ENCODE data around the gene ELOVL5. TPM values are rescaled to one million over a fixed set of nuclear protein-coding genes. Genes with fewer than 3 reads are reported as not detected.
A peak's percentile ranks its signal among the peaks of the same experiment; 100 is the strongest.

The ELOVL5 gene

DNA sequence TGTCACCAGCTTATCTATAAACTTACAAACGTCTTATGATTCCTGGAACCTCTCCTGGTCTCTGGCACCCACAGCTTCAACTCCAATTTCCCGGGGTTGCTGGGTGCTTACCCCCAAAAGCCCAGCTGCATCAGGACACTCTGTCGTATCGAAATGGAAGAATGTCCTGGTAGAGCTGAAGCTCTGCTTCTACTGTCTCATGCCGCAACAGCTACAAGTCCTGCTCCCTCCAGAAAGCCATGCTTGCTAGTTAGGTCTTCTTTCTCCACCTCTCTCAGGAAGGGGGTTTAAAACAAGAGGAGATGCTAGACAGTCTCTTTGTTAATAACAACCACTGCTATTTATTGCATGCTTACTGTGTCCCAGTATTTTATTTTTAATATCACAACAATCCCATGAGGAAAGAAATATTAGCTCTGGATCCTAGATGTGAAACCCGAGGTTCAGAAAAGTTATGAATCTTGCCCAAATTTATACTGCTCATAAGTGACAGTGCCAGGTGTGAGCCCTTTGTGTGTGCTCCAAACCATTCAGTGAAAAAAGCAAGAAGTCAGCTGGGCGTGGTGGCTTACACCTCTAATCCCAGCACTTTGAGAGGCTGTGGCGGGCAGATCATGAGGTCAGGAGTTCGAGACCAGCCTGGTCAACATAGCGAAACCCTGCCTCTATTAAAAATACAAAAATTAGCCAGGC, 117.8 kb downstream of the ELOVL5 start:
- Histone ChIP-seq H3K4me2 (ENCODE audit: low read length, poor library complexity, severe bottlenecking) (no peak overlapping the region), H2AK5ac (ENCODE audit: low read length, severe bottlenecking) (peak overlapping the region; percentile 67), H3K4me3 (ENCODE audit: insufficient read depth in 1 of 2, low read depth in 1 of 2, low read length in 2 of 2) (no peak overlapping the region), H3K79me1 (replicated peaks; ENCODE audit: low read length, poor library complexity, severe bottlenecking) (no peaks in the 10 kb centered on the region), H4K8ac (ENCODE audit: low read length) (no peak overlapping the region), H2BK5ac (ENCODE audit: low read depth, low read length, poor library complexity, severe bottlenecking) (no peak overlapping the region), H3K27me3 (ENCODE audit: control insufficient read depth in 1 of 2, insufficient read depth in 1 of 2, low read length in 2 of 2) (no peaks in the 10 kb centered on the region), H3K14ac (ENCODE audit: low read length in 2 of 2) (peak overlapping the region in 1 of 2 experiments; percentile 64), H3K36me3 (ENCODE audit: control insufficient read depth in 1 of 2, insufficient read depth in 2 of 2, low read depth in 1 of 2, low read length in 2 of 2) (no peaks in the 10 kb centered on the region), H2BK15ac (ENCODE audit: low read depth, poor library complexity, severe bottlenecking) (no peak overlapping the region), H3K4me1 (ENCODE audit: control insufficient read depth, insufficient read depth, low read depth, low read length) (peaks cover 8% of the 10 kb centered on the region), H3K4ac (ENCODE audit: low read depth in 1 of 2, low read length in 2 of 2) (no peak overlapping the region), H2BK120ac (ENCODE audit: low read depth, low read length) (no peak overlapping the region), H3K9me3 (ENCODE audit: control insufficient read depth, low read length) (no peaks in the 10 kb centered on the region), H2BK12ac (ENCODE audit: low read length in 2 of 2) (no peak overlapping the region), H3K27ac (ENCODE audit: low read length, poor library complexity, severe bottlenecking) (no peak overlapping the region), H3K18ac (ENCODE audit: low read depth in 1 of 2, low read length in 2 of 2) (no peak overlapping the region), H4K91ac (ENCODE audit: low read length) (no peak overlapping the region), H3K23ac (ENCODE audit: low read length in 2 of 2) (no peak overlapping the region), H3K9ac (ENCODE audit: low read length) (no peak overlapping the region), H2AFZ (ENCODE audit: low read depth, low read length) (no peak overlapping the region)
- WGBS = 81% methylated on average over 10 of the region's 10 CpGs
- no peak for DNase-seq

DNA sequence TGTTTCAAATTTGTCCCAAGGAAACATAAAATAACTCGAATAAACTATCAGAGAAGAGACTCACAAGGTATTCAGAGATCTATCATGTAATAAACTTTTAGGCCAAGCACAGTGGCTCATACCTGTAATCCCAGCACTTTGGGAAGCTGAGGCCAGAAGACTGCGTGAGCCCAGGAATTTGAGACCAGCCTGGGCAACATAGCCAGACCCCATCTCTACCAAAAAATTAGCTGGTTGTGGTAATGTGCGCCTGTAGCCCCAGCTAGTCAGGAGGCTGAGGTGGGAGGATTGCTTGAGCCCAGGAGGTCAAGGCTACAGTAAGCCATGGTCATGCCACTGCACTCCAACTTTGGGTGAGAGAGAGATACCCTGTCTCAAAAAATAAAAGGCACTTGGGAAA, 120.9 kb downstream of the ELOVL5 start:
- Histone ChIP-seq H3K9ac (ENCODE audit: low read length) (no peak overlapping the region), H2BK15ac (ENCODE audit: low read depth, poor library complexity, severe bottlenecking) (no peak overlapping the region), H3K4me3 (ENCODE audit: insufficient read depth in 1 of 2, low read depth in 1 of 2, low read length in 2 of 2) (no peak overlapping the region), H3K4me2 (ENCODE audit: low read length, poor library complexity, severe bottlenecking) (no peak overlapping the region), H3K4me1 (ENCODE audit: control insufficient read depth, insufficient read depth, low read depth, low read length) (peaks cover 3% of the 10 kb centered on the region), H3K36me3 (ENCODE audit: control insufficient read depth in 1 of 2, insufficient read depth in 2 of 2, low read depth in 1 of 2, low read length in 2 of 2) (no peaks in the 10 kb centered on the region), H3K14ac (ENCODE audit: low read length in 2 of 2) (no peak overlapping the region), H3K27ac (ENCODE audit: low read length, poor library complexity, severe bottlenecking) (no peak overlapping the region), H3K27me3 (ENCODE audit: control insufficient read depth in 1 of 2, insufficient read depth in 1 of 2, low read length in 2 of 2) (no peaks in the 10 kb centered on the region), H4K8ac (ENCODE audit: low read length) (no peak overlapping the region), H2BK12ac (ENCODE audit: low read length in 2 of 2) (no peak overlapping the region), H2BK120ac (ENCODE audit: low read depth, low read length) (no peak overlapping the region), H4K91ac (ENCODE audit: low read length) (no peak overlapping the region), H3K23ac (ENCODE audit: low read length in 2 of 2) (no peak overlapping the region), H3K18ac (ENCODE audit: low read depth in 1 of 2, low read length in 2 of 2) (no peak overlapping the region), H2BK5ac (ENCODE audit: low read depth, low read length, poor library complexity, severe bottlenecking) (no peak overlapping the region), H2AFZ (ENCODE audit: low read depth, low read length) (no peak overlapping the region), H2AK5ac (ENCODE audit: low read length, severe bottlenecking) (no peak overlapping the region), H3K4ac (ENCODE audit: low read depth in 1 of 2, low read length in 2 of 2) (no peak overlapping the region), H3K9me3 (ENCODE audit: control insufficient read depth, low read length) (no peaks in the 10 kb centered on the region), H3K79me1 (replicated peaks; ENCODE audit: low read length, poor library complexity, severe bottlenecking) (no peaks in the 10 kb centered on the region)
- DNase-seq = no peak
- 98% methylated on average over 3 of the region's 3 CpGs for WGBS

DNA sequence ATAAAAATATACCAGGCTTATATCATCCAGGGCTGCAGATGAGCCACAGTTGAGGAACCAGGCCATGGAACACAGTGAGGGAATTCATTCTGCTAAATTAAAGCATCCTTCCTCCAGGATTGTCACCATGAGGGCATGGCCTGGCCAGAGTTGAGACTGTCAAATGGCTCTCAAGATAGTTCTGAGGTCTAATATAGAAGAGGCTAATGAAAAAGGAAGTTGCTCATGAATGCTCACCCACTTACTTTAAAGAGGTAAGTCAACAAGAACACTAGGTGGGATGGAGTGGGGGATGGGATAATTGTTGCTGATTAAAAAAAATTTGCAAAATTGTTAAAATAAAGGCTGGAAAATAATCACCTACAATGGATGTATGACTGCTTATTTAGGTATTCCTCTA, 128.1 kb downstream of the ELOVL5 start:
- Histone ChIP-seq H3K14ac (ENCODE audit: low read length in 2 of 2) (no peak overlapping the region), H3K27ac (ENCODE audit: low read length, poor library complexity, severe bottlenecking) (no peak overlapping the region), H3K18ac (ENCODE audit: low read depth in 1 of 2, low read length in 2 of 2) (no peak overlapping the region), H4K8ac (ENCODE audit: low read length) (no peak overlapping the region), H3K4ac (ENCODE audit: low read depth in 1 of 2, low read length in 2 of 2) (no peak overlapping the region), H3K4me3 (ENCODE audit: insufficient read depth in 1 of 2, low read depth in 1 of 2, low read length in 2 of 2) (no peak overlapping the region), H3K4me2 (ENCODE audit: low read length, poor library complexity, severe bottlenecking) (no peak overlapping the region), H2BK120ac (ENCODE audit: low read depth, low read length) (no peak overlapping the region), H2BK15ac (ENCODE audit: low read depth, poor library complexity, severe bottlenecking) (no peak overlapping the region), H2AK5ac (ENCODE audit: low read length, severe bottlenecking) (no peak overlapping the region), H4K91ac (ENCODE audit: low read length) (no peak overlapping the region), H2BK5ac (ENCODE audit: low read depth, low read length, poor library complexity, severe bottlenecking) (no peak overlapping the region), H3K36me3 (ENCODE audit: control insufficient read depth in 1 of 2, insufficient read depth in 2 of 2, low read depth in 1 of 2, low read length in 2 of 2) (no peaks in the 10 kb centered on the region), H3K4me1 (ENCODE audit: control insufficient read depth, insufficient read depth, low read depth, low read length) (no peaks in the 10 kb centered on the region), H2AFZ (ENCODE audit: low read depth, low read length) (no peak overlapping the region), H3K27me3 (ENCODE audit: control insufficient read depth in 1 of 2, insufficient read depth in 1 of 2, low read length in 2 of 2) (no peaks in the 10 kb centered on the region), H3K79me1 (replicated peaks; ENCODE audit: low read length, poor library complexity, severe bottlenecking) (no peaks in the 10 kb centered on the region), H2BK12ac (ENCODE audit: low read length in 2 of 2) (no peak overlapping the region), H3K9me3 (ENCODE audit: control insufficient read depth, low read length) (no peaks in the 10 kb centered on the region), H3K9ac (ENCODE audit: low read length) (no peak overlapping the region), H3K23ac (ENCODE audit: low read length in 2 of 2) (no peak overlapping the region)
- no peak for DNase-seq

Small RNA genes lying within 50 kb of the gene (small RNA-seq; reads per million reads assigned to genes)
- gene MIR5685 (ENCODE audit: low read depth) (not detected), gene RNU1-136P (ENCODE audit: low read depth) (not detected)
